GM21423 (cell line): ENCODE data around the gene TRMT44.

ENCODE experiments used
- ATAC-seq: cut with Tn5 transposase; IDR thresholded peaks from one replicate; pipeline ENCODE4 v1.9.1; 2021; ENCODE audit warnings: mild to moderate bottlenecking, moderate library complexity; ENCODE audit not compliant: unreplicated experiment

TRMT44 gene

GRCh38 chr4:8433136-8433535, 7.4 kb upstream of the TRMT44 start:
- ATAC-seq = no peak

GRCh38 chr4:8434251-8435073, 6.1 kb upstream of the TRMT44 start:
- no peak for ATAC-seq

GRCh38 chr4:8435656-8436121, 4.9 kb upstream of the TRMT44 start:
- peak; percentile 51 for ATAC-seq

- ATAC-seq = no peak
Measured at GRCh38 chr4:8437281-8437680, 3.3 kb upstream of the TRMT44 start.

- no peak for ATAC-seq
Measured at GRCh38 chr4:8438743-8439142, 1.8 kb upstream of the TRMT44 start.

GRCh38 chr4:8439168-8439567, 1.4 kb upstream of the TRMT44 start:
- ATAC-seq = no peak

- ATAC-seq = peak; percentile 25
Measured at GRCh38 chr4:8439914-8440491, 574 bp upstream of the TRMT44 start.

GRCh38 chr4:8441499-8442091, 1.0 kb downstream of the TRMT44 start:
- no peak for ATAC-seq

GRCh38 chr4:8442596-8443358, 2.2 kb downstream of the TRMT44 start:
- ATAC-seq = no peak

- ATAC-seq = no peak
Measured at GRCh38 chr4:8443801-8444200, 3.2 kb downstream of the TRMT44 start.

GRCh38 chr4:8446122-8446521, 5.5 kb downstream of the TRMT44 start:
- no peak for ATAC-seq

GRCh38 chr4:8451440-8452182, 11.0 kb downstream of the TRMT44 start:
- no peak for ATAC-seq

- ATAC-seq = no peak
Measured at GRCh38 chr4:8453957-8454356, 13.4 kb downstream of the TRMT44 start.

GRCh38 chr4:8457646-8458252, 17.2 kb downstream of the TRMT44 start:
- no peak for ATAC-seq

GRCh38 chr4:8459867-8460445, 19.4 kb downstream of the TRMT44 start:
- ATAC-seq = no peak

GRCh38 chr4:8461086-8461485, 20.5 kb downstream of the TRMT44 start:
- no peak for ATAC-seq

GRCh38 chr4:8461616-8462015, 21.0 kb downstream of the TRMT44 start:
- ATAC-seq = no peak

- no peak for ATAC-seq
Measured at GRCh38 chr4:8463811-8464210, 23.2 kb downstream of the TRMT44 start.

- ATAC-seq = no peak
Measured at GRCh38 chr4:8464381-8464780, 23.8 kb downstream of the TRMT44 start.
